Endothelial cell (in vitro differentiated cells): ENCODE measurements around the gene TRAPPC10. TPM values are rescaled to one million over a fixed set of nuclear protein-coding genes. Genes with fewer than 3 reads are reported as not detected.
A peak's percentile ranks its signal among the peaks of the same experiment; 100 is the strongest.

ENCODE experiments used
- DNase-seq: peaks from one replicate; pipeline ENCODE4 v3.0.0; 2021; ENCODE audit warnings: low spot score
- H3K27ac Mint-ChIP-seq: one replicate; pipeline ENCODE4 v1.8.0; 2021; ENCODE audit warnings: mixed read lengths, inconsistent platforms; ENCODE audit not compliant: unreplicated experiment
- H3K27me3 Mint-ChIP-seq: one replicate; pipeline ENCODE4 v1.8.0; 2021; ENCODE audit warnings: mild to moderate bottlenecking, moderate library complexity, mixed read lengths, inconsistent platforms; ENCODE audit not compliant: unreplicated experiment
- H3K36me3 Mint-ChIP-seq: one replicate; pipeline ENCODE4 v1.8.0; 2021; ENCODE audit warnings: mild to moderate bottlenecking, low read depth, mixed read lengths, inconsistent platforms; ENCODE audit not compliant: unreplicated experiment
- H3K4me1 Mint-ChIP-seq: one replicate; pipeline ENCODE4 v1.8.0; 2021; ENCODE audit warnings: mild to moderate bottlenecking, mixed read lengths, inconsistent platforms; ENCODE audit not compliant: unreplicated experiment
- H3K4me3 Mint-ChIP-seq: one replicate; pipeline ENCODE4 v1.8.0; 2021; ENCODE audit warnings: mild to moderate bottlenecking, mixed read lengths, inconsistent platforms; ENCODE audit not compliant: unreplicated experiment
- H3K9me3 Mint-ChIP-seq: one replicate; pipeline ENCODE4 v1.8.0; 2021; ENCODE audit warnings: mixed read lengths, inconsistent platforms; ENCODE audit not compliant: unreplicated experiment
- total RNA-seq: library from RNA; stranded (reverse); fragmentation: NEBNext Ultra II Directional; extraction: Animal tissue kit (Norgen Biotek cat#: 25700); gene quantifications from one replicate; pipeline ENCODE4 v1.2.1, GENCODE V29; 2021; ENCODE audit not compliant: unreplicated experiment
- TF ChIP-seq, protein P1 (sequence below): fragments of 200-600 bp; sonication (generic); IDR thresholded peaks from one replicate; pipeline ENCODE4 v1.5.0; 2021; ENCODE audit warnings: antibody characterized with exemption; ENCODE audit not compliant: unreplicated experiment

The TRAPPC10 gene
- total RNA-seq, 1 donor from 2014 or later: 28.4 TPM

DNA sequence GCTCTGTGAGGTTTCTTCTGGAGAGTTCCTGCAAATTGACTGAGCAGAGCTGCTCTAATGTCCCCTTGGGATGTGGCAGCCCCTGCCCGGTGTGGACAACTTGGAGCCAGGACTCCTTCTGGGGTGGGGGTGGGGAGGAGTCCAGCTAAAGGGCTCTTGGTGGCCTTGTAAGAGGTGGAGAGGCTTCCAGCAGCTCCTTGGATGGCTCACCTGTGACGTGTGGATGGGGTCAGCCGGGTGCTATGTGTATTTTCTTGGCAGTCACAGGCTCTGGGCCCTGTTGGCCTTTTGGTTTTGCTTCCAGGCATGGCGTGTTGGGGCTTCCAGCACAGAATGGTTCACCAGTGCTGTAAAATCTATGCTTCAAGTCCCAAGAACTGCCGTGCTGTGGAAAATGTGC lies 38.2 kb downstream of the TRAPPC10 start:
- TF ChIP-seq, protein P1, sequence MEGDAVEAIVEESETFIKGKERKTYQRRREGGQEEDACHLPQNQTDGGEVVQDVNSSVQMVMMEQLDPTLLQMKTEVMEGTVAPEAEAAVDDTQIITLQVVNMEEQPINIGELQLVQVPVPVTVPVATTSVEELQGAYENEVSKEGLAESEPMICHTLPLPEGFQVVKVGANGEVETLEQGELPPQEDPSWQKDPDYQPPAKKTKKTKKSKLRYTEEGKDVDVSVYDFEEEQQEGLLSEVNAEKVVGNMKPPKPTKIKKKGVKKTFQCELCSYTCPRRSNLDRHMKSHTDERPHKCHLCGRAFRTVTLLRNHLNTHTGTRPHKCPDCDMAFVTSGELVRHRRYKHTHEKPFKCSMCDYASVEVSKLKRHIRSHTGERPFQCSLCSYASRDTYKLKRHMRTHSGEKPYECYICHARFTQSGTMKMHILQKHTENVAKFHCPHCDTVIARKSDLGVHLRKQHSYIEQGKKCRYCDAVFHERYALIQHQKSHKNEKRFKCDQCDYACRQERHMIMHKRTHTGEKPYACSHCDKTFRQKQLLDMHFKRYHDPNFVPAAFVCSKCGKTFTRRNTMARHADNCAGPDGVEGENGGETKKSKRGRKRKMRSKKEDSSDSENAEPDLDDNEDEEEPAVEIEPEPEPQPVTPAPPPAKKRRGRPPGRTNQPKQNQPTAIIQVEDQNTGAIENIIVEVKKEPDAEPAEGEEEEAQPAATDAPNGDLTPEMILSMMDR: no peak
- H3K4me1 Mint-ChIP-seq: peaks cover 11% of the 10 kb centered on the region
- no peak overlapping the region for H3K27ac Mint-ChIP-seq
- DNase-seq: no peak
- no peaks in the 10 kb centered on the region for H3K9me3 Mint-ChIP-seq
- no peaks in the 10 kb centered on the region for H3K27me3 Mint-ChIP-seq
- no peak overlapping the region for H3K4me3 Mint-ChIP-seq
- peaks cover 17% of the 10 kb centered on the region for H3K36me3 Mint-ChIP-seq

- Mint-ChIP-seq H3K4me3 (no peak overlapping the region), H3K27ac (no peak overlapping the region)
- no peak for DNase-seq
These were observed 39.4 kb downstream of the TRAPPC10 start for GRCh38 chr21:44051462-44051941.

GRCh38 chr21:44052071-44052829 lies 40.1 kb downstream of the TRAPPC10 start:
- peaks cover 28% of the 10 kb centered on the region for H3K36me3 Mint-ChIP-seq
- H3K4me3 Mint-ChIP-seq: no peak overlapping the region
- H3K9me3 Mint-ChIP-seq: no peaks in the 10 kb centered on the region
- TF ChIP-seq, protein P1: no peak
- peaks cover 3% of the 10 kb centered on the region for H3K27me3 Mint-ChIP-seq
- peak overlapping the region; percentile 42 for H3K27ac Mint-ChIP-seq
- DNase-seq: no peak
- peaks cover 11% of the 10 kb centered on the region for H3K4me1 Mint-ChIP-seq

More at GRCh38 chr21:44051462-44051941, 39.4 kb downstream of the TRAPPC10 start:
- H3K4me1 Mint-ChIP-seq: peaks cover 11% of the 10 kb centered on the region
- TF ChIP-seq, protein P1: no peak
- no peaks in the 10 kb centered on the region for H3K27me3 Mint-ChIP-seq
- H3K36me3 Mint-ChIP-seq: peaks cover 25% of the 10 kb centered on the region
- no peaks in the 10 kb centered on the region for H3K9me3 Mint-ChIP-seq

GRCh38 chr21:44052830-44053226 lies 40.7 kb downstream of the TRAPPC10 start:
- no peaks in the 10 kb centered on the region for H3K9me3 Mint-ChIP-seq
- H3K4me3 Mint-ChIP-seq: no peak overlapping the region
- H3K36me3 Mint-ChIP-seq: peaks cover 28% of the 10 kb centered on the region
- no peak for DNase-seq
- TF ChIP-seq, protein P1: no peak
- H3K27me3 Mint-ChIP-seq: peaks cover 5% of the 10 kb centered on the region
- no peak overlapping the region for H3K27ac Mint-ChIP-seq
- peaks cover 11% of the 10 kb centered on the region for H3K4me1 Mint-ChIP-seq

DNA sequence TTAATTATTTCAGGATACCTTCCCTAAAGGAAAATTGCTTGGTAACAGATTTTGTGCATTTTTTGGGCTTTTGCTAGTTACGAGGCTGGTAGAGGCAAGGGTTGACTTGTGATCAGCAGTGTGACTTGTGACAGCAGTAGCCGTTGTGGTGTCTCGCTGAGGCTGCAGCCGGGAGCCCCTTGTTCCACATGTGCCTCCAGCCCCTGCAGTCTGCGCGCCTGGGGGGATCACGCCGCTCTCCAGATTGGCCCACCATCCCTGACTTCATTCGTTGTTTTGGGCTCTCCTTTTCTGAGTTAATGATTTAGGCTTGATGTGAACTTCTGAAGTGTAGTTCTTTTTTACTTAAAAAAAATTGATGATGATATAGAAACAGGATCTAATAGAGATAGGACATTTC lies 41.5 kb downstream of the TRAPPC10 start:
- H3K27ac Mint-ChIP-seq: no peak overlapping the region
- TF ChIP-seq, protein P1: no peak
- peaks cover 11% of the 10 kb centered on the region for H3K4me1 Mint-ChIP-seq
- no peak overlapping the region for H3K4me3 Mint-ChIP-seq
- peaks cover 6% of the 10 kb centered on the region for H3K27me3 Mint-ChIP-seq
- no peak for DNase-seq
- H3K36me3 Mint-ChIP-seq: peaks cover 30% of the 10 kb centered on the region
- H3K9me3 Mint-ChIP-seq: no peaks in the 10 kb centered on the region
